HG03108 (cell line): ENCODE data around the gene SP100.
"Not testable (repeated sequence)": the region's sequence is repeated elsewhere in the genome, so short reads cannot be mapped to it uniquely, and the experiment has no call there.

Experiments used
- ATAC-seq: cut with Tn5 transposase; IDR thresholded peaks from one replicate; pipeline ENCODE4 v1.9.1; 2021; ENCODE audit warnings: moderate library complexity; ENCODE audit not compliant: unreplicated experiment

Gene SP100

GRCh38 chr2:230418341-230419016, 2.5 kb downstream of the SP100 start:
- no peak for ATAC-seq

DNA sequence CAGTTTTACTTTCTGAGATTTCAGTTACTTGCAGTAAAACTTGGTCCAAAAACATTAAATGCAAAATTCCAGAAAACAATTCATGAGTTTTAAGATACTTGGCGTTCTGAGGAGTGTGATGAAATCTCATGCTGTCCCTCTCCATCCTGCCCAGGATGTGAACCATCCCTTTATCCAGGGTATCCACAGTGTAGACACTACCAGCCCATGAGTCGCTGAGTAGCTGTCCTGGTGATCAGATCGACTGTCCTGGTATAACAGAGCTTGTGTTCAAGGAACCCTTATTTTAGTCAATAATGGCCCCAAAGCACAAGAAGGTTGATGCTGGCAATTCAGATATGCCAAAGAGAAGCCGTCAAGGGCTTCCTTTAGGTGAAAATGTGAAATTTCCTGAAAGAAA, 3.2 kb downstream of the SP100 start:
- ATAC-seq: no peak

DNA sequence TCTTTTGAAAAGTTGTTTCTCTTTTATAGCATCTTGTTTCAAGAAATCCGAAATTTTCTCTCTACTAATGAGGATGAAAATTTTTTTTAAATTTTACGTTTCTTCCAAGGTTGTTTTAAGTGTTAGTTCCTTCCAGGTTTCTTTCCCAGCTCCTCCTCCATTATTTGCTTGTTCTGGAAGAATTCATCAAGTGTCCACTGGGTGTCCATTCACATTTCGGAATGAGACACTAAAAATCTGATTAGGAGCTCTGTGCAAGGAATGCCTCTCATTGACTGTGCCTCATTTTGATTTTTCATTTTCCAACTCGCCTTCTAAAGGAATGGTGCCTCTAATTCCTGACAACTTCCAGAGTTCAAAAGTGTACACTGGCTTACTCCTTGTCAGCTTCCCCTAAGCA, 6.1 kb downstream of the SP100 start:
- no peak for ATAC-seq

DNA sequence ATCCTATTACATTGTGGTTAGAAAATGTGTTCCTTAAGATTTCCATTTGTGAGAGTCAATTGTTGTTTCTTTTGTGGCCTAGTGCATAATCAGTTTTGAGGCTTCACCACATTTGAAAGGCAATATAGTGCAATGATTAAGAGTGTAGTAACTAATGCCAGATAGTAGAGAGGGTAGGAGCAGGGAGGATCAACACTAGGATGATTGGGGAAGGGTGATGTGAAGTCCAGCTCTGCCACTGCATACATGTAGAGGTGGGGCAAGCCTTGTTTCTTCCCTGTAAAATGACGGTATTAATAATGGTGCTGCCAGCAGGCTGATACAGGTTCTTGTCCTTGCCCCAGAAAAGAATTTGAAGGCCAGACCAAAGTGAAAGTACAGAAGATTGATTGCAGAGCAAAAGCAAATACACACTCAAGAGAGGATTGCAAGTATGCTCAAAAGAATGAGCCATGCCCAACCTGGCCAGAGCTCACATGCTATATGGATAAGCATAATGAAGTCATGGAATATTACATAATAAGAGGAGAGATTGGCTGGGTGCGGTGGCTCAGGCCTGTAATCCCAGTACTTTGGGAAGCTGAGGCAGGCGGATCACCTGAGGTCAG, 8.0 kb downstream of the SP100 start:
- ATAC-seq: no peak

GRCh38 chr2:230425377-230425776, 9.4 kb downstream of the SP100 start:
- ATAC-seq: no peak

GRCh38 chr2:230429513-230429912, 13.5 kb downstream of the SP100 start:
- ATAC-seq: no peak

DNA sequence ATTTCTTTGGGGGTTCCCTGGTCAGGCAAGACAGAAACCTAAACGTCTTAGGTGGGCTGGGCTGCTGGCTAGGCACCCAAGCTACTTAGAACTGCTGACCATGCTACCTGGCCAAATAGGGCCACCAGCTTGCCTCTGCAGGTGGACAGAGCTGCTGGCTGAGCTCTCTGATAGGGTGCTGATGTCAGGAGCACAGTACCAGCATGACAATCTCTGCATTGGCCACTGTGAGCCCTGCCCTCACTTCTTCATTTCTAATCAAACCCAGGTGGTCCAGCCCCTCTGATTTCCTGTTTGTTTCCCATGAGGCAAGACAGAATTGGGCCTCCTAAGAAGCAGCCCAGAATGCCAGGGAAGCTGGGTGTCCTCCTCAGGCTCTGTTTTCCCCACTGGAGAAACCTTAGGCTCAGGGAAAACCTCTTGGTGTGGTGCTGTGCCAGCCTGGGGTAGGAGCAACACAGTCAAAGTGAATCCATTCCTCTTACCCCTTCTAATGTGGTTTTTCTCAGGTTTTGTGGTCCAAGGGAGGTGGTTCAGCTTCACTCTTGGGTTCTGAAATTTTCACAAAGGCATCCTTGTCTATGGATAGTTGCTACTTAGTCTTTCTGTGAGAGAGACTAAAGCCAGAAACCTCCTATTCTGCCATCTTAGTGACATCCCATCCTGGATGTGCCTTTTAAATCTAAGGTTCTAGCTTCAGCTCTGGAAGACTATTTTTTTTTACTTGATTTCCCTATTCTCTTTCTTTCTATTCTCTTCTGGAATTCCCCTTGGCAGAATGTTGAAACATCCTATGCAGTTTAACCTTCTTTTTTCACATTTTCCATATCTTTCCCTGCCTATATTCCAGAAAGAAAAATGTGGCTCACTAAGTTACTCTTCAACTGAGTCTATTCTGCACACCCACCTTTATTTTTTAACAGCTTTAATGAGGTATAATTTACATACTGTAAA, 15.2 kb downstream of the SP100 start:
- no peak for ATAC-seq

DNA sequence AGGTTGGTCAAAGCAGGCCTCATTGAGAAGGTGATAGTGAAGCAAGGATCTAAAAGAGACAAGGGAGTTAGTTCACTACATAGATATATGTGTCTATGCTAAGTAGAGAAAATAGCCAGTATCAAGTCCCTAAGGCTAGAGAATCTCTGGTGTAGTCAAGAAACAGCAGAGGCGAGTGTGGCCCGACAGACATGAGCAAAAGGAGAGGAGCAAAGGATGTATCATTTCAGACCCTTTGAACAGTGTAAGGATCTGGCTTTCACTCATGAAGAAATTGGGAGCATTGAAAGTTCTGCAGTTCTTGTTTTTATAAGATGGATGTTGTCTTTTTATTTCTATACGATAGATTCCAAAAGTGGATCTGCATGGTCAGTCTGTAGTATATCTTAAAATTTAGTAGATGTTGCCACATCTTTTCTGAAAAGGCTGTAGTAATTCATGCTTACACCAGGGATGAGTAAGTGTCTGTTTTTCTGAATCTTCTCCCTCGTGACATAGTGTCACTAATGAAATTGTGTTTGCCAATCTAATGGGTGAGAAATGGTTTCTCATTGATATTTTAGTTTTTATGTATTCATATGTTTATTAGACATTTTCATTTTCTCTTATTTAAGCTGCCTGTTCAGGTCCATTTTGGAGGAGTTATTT, 18.8 kb downstream of the SP100 start:
- ATAC-seq: no peak

DNA sequence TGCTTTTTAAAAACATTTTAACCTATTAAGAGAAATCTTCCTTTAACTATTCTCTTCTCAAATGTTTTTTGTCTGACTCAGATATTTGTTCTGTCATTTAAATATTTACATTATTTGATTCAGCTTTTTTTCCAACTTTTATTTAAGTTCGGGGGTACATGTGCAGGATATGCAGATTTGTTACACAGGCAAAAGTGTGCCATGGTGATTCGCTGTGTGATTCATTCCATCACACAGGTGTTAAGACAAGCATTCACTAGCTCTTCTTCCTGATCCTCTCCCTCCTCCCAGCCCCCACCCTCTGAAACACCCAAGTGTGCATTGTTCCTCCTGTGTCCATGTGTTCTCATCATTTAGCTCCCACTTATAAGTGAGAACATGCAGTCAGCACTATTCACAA, 19.4 kb downstream of the SP100 start:
- ATAC-seq: no peak

GRCh38 chr2:230439121-230439520, 23.1 kb downstream of the SP100 start:
- not testable (repeated sequence) for ATAC-seq

DNA sequence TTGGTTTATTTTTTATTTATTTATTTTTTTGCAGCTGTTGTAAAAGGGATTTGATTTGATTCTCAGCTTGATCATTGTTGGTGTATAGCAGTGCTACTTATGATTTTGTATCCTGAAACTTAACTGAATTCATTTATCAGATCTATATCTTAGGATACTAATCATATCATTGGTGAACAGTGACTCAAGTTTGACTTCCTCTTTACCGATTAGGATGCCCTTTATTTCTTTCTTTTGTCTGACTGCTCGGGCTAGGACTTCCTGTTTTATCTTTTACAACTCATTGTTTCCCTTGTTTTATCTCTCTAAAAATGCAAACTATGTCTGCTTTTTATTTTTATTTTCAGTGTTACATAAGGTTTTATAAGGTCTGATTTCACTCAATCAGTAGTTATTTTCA, 23.6 kb downstream of the SP100 start:
- ATAC-seq: no peak

DNA sequence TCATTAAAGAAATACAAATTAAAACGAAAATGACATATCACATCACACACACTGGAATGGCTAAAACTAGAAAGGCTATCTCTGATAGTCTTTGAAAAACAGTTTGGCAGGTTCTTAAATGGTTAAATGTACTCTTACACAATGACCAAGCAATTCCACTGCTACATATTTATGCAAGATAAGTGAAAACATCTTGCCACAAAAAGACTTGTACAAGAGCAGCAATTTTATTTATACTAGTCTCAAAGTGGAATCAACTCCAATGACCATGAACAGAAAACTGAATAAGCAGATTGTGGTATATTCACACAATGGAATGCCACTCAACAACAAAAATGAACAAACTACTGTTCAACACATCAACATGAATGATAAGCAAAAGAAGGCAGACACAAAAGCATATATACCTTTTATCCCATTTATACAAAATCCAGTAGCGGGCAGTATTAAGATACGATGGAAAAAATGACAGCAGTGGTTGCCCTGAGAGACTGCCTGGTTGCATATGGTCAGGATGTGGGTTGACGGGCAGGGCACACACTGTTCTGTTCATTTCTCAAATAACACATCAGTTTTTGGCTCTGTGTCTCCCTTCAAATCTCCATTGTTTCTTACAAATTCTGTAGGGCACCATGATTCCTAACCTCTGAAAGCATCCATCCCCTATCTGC, 25.4 kb downstream of the SP100 start:
- peak; percentile 71 for ATAC-seq

DNA sequence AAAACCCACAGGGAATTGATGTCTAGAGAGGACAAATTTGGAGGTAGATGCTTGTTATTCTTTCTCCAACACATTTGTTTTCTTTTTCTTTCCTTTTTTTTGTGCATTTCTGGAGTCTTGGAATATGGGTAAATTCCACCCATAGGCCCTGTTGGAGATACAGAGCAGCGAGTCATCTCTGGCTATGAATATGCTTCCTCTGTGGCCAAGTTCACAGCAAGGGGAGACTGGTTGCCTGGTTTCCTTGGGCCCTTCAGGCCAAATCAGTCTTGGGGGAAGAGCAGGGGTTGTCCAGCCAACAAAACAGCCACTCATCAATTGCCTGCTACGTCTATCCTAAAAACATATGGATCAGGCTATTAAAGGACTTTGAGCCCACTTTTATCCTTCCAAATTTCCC, 27.5 kb downstream of the SP100 start:
- ATAC-seq: no peak

GRCh38 chr2:230444832-230445231, 28.8 kb downstream of the SP100 start:
- no peak for ATAC-seq

DNA sequence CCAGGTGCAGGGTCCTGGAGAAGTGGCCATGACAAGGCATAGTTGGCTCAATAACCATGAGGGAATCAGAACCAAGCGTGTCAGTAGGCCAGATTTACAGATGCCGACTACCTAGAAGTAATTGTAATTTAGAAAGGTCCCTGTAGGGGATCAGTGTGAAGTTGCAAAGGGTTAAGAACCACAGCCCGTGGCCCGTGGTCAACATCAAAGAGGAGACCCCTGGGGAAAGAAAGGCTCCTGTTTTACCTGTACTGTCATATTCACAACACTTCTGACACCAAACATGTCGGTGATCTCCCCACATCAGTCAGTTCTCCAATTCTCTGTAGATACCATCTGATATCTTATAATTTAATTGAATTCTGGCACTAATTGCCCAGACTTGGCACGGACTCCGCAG, 31.0 kb downstream of the SP100 start:
- ATAC-seq: no peak

- peak; percentile 76 for ATAC-seq
These were observed 31.8 kb downstream of the SP100 start for GRCh38 chr2:230447455-230448451.

- no peak for ATAC-seq
These were observed 34.0 kb downstream of the SP100 start for GRCh38 chr2:230449901-230450467.

DNA sequence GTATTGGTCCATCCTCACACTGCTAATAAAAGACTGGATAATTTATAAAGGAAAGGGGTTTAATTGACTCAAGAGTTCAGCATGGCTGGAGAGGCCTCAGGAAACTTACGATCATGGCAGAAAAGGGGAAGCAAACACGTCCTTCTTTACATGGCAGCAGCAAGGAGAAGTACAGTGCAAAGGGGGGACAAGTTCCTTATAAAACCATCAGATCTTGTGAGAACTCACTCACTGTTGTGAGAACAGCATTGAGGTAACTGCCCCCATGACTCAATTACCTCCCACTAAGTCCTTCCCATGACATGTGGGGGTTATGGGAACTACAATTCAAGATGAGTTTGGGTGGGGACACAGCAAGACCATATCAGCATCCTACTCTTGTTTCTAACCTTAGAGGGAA, 37.0 kb downstream of the SP100 start:
- no peak for ATAC-seq

DNA sequence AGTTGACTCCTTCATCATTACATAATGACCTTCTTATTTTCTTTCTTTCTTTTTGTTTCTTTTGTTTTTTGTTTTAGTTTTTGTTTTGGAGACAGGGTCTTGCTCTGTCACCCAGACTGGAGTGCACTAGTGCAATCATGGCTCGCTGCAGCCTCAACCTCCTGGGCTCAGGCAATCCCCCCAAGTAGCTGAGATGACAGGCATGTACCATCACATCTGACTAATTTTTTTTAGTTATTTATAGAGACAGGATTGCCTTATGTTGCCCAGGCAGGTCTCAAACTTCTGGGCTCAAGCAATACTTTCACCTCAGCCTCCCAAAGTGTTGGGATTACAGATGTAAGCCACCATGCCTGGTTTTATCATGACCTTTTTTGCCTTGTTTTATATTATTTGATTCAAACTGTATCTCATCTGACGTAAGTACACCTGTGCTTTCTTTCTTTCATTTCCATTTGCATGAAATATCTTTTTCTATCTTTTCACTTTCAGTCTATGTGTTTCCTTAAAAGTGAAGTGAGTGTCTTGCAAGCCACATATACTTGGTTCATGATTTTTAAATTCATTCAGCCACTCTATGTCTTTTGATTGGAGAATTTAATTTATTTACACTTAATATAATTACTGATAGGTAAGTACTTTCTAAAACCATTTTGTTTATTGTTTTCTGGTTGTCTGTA, 39.1 kb downstream of the SP100 start:
- no peak for ATAC-seq
